Prostate gland (tissue), 2 donors: ENCODE measurements around the gene ALKBH2.

Experiments
- POLR2A ChIP-seq: fragments of 450-650 bp; IDR thresholded peaks from one replicate; pipeline ENCODE4 v1.6.1; 2016; ENCODE audit warnings: antibody characterized with exemption, mild to moderate bottlenecking
- TF ChIP-seq, protein P1 (sequence below), 4 experiments: fragments of 200-600 bp in 2 of 4; fragments of 450-650 bp in 2 of 4; sonication (generic) in 2 of 4; IDR thresholded peaks; 1 replicate in 3 of 4; 2 replicates in 1 of 4; pipeline ENCODE4 v1.5.1; 2016 to 2019; ENCODE audit warnings: antibody characterized with exemption in 4 of 4, mild to moderate bottlenecking in 2 of 4, moderate library complexity in 2 of 4

- TF ChIP-seq, protein P1, sequence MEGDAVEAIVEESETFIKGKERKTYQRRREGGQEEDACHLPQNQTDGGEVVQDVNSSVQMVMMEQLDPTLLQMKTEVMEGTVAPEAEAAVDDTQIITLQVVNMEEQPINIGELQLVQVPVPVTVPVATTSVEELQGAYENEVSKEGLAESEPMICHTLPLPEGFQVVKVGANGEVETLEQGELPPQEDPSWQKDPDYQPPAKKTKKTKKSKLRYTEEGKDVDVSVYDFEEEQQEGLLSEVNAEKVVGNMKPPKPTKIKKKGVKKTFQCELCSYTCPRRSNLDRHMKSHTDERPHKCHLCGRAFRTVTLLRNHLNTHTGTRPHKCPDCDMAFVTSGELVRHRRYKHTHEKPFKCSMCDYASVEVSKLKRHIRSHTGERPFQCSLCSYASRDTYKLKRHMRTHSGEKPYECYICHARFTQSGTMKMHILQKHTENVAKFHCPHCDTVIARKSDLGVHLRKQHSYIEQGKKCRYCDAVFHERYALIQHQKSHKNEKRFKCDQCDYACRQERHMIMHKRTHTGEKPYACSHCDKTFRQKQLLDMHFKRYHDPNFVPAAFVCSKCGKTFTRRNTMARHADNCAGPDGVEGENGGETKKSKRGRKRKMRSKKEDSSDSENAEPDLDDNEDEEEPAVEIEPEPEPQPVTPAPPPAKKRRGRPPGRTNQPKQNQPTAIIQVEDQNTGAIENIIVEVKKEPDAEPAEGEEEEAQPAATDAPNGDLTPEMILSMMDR (IDR thresholded peaks at IDR 0.05), result no peak
- TF ChIP-seq POLR2A, result no peak
Measured at GRCh38 chr12:109109746-109110350, 16.6 kb upstream of the ALKBH2 start.
